ENCODE results near the gene THAP4.

The THAP4 gene

DNA sequence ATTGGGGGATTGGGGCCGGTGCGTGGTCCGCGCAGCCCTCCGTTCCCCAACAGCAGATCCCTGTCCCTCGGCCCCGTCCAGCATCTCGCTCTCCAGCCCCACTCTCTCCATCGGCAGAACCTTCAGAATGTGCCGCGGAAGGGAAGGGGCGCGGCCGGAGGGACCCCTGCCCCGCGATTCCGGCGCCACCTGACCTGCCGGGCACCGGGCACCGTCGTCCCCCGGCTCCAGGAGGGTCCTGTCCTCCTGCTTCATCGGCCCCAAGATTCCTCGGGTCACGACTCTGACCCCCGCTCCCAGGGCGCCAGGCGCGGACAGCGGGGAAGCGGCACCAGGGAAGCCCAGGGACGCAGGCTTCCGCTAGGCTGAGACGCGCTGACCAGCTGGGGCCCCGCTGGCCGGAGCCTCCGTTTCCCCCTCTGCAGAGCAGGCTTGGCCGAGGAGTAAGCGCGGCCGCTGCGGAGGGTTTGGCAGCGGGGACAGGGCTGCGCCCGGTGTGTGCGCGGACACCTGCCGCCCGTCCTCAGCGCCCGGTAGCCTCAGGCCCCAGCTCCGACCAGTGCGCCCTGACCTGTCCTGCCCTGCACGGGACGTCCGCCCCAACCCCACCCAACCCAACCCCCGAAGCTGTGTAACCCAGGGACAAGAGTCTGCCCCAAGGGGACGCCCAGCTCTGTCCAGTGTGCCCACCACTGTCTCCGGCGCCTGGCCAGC is 95.2 kb downstream of the THAP4 start:
- TF ChIP-seq ZFX (IDR thresholded peaks at IDR 0.05) (no peak), CTCF (conservative IDR thresholded peaks at IDR 0.05) (no peak)
- H3K27ac ChIP-seq, result no peak overlapping the region

GRCh38 chr2:241540771-241541561 is 96.0 kb downstream of the THAP4 start:
- TF ChIP-seq ZFX (IDR thresholded peaks at IDR 0.05) (no peak), CTCF (conservative IDR thresholded peaks at IDR 0.05) (no peak)
- no peak overlapping the region for H3K27ac ChIP-seq

- TF ChIP-seq CTCF (conservative IDR thresholded peaks at IDR 0.05) (no peak), ZFX (IDR thresholded peaks at IDR 0.05) (no peak)
- no peak overlapping the region for H3K27ac ChIP-seq
Measured at GRCh38 chr2:241540401-241540770, 96.6 kb downstream of the THAP4 start.

- TF ChIP-seq CTCF (conservative IDR thresholded peaks at IDR 0.05) (no peak), ZFX (IDR thresholded peaks at IDR 0.05) (no peak)
- no peak overlapping the region for H3K27ac ChIP-seq
Measured at GRCh38 chr2:241539616-241540374, 97.2 kb downstream of the THAP4 start.

DNA sequence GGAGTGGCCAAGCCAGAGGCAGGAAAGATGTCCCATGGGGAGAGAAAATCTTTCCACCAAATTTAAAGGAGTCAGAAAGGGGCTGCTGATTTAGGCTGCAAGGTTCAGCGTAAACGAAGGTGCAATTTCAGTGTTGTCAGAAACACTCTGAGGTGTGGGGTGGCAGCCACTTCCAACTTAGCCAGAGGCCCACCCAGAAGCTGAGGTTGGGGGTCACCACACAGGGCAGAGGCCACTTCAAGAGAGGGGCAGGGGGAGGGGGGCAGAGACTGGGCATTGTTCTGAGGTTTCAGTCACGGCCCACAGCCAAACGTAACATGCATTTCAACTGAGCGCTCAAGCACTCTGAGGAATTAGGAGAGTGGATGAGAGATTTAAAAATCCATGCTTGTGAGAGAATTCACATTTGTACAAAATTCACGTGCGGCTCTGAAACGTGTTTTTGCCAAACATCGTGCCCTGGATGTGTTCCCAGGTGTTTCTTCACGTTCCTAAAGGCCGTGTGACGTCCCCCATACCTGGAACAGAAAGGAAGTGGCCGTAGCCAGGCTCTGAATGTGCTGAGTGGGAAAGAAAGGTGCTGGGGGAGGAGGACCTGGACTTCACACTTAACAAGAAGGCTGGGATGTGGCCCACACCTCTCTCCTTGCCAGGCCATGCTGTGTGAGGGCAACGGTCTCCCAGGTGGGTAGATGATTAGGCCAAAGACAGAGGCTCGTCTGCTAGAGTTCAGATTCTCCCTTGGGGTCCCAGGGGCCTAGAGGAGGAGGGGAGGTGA is 97.9 kb downstream of the THAP4 start:
- TF ChIP-seq CTCF (conservative IDR thresholded peaks at IDR 0.05) (no peak), ZFX (IDR thresholded peaks at IDR 0.05) (no peak)
- no peak overlapping the region for H3K27ac ChIP-seq

GRCh38 chr2:241535871-241536655 is 100.9 kb downstream of the THAP4 start:
- no peak overlapping the region for H3K27ac ChIP-seq
- TF ChIP-seq ZFX (IDR thresholded peaks at IDR 0.05) (no peak), CTCF (conservative IDR thresholded peaks at IDR 0.05) (no peak)
